ENCODE measurements around the gene SRGAP2C. TPM values are rescaled to one million over a fixed set of nuclear protein-coding genes. Genes with fewer than 3 reads are reported as not detected.
"Not testable (repeated sequence)": the region's sequence is repeated elsewhere in the genome, so short reads cannot be mapped to it uniquely, and the experiment has no call there.

Gene SRGAP2C
- total RNA-seq, 1 experiment from 2014 or later: 36.6 TPM

GRCh38 chr1:121199763-121200162, 15.0 kb downstream of the SRGAP2C start:
- H3K27ac Mint-ChIP-seq (ENCODE audit: low read depth, unreplicated experiment); BruUV-seq (replicated peaks); POLR2A ChIA-PET; DNase-seq (ENCODE audit: unreplicated experiment); H3K4me3 Mint-ChIP-seq (ENCODE audit: unreplicated experiment); intact Hi-C loops (cut with micrococcal nuclease); H3K27me3 Mint-ChIP-seq (ENCODE audit: insufficient read depth, unreplicated experiment); H3K4me1 Mint-ChIP-seq (ENCODE audit: insufficient read depth, unreplicated experiment); H3K9me3 Mint-ChIP-seq (ENCODE audit: unreplicated experiment); H3K36me3 Mint-ChIP-seq (ENCODE audit: insufficient read depth, unreplicated experiment); CTCF ChIA-PET: not testable (repeated sequence)

- intact Hi-C loops (cut with micrococcal nuclease); H3K27me3 Mint-ChIP-seq (ENCODE audit: insufficient read depth, unreplicated experiment); H3K27ac Mint-ChIP-seq (ENCODE audit: low read depth, unreplicated experiment); CTCF ChIA-PET; BruUV-seq (replicated peaks); H3K4me3 Mint-ChIP-seq (ENCODE audit: unreplicated experiment); DNase-seq (ENCODE audit: unreplicated experiment); H3K9me3 Mint-ChIP-seq (ENCODE audit: unreplicated experiment); POLR2A ChIA-PET; H3K36me3 Mint-ChIP-seq (ENCODE audit: insufficient read depth, unreplicated experiment); H3K4me1 Mint-ChIP-seq (ENCODE audit: insufficient read depth, unreplicated experiment): not testable (repeated sequence)
Observed at GRCh38 chr1:121200232-121200631, 15.5 kb downstream of the SRGAP2C start.

- not testable (repeated sequence) for H3K4me3 Mint-ChIP-seq (ENCODE audit: unreplicated experiment)
Observed at GRCh38 chr1:121200985-121201981, 16.5 kb downstream of the SRGAP2C start.

GRCh38 chr1:121202986-121203385, 18.2 kb downstream of the SRGAP2C start:
- H3K27me3 Mint-ChIP-seq (ENCODE audit: insufficient read depth, unreplicated experiment); H3K36me3 Mint-ChIP-seq (ENCODE audit: insufficient read depth, unreplicated experiment); BruUV-seq (replicated peaks); CTCF ChIA-PET; DNase-seq (ENCODE audit: unreplicated experiment); intact Hi-C loops (cut with micrococcal nuclease); POLR2A ChIA-PET; H3K27ac Mint-ChIP-seq (ENCODE audit: low read depth, unreplicated experiment); H3K9me3 Mint-ChIP-seq (ENCODE audit: unreplicated experiment); H3K4me3 Mint-ChIP-seq (ENCODE audit: unreplicated experiment); H3K4me1 Mint-ChIP-seq (ENCODE audit: insufficient read depth, unreplicated experiment): not testable (repeated sequence)

More at GRCh38 chr1:121200985-121201981, 16.5 kb downstream of the SRGAP2C start:
- H3K4me1 Mint-ChIP-seq (ENCODE audit: insufficient read depth, unreplicated experiment); H3K27ac Mint-ChIP-seq (ENCODE audit: low read depth, unreplicated experiment); H3K36me3 Mint-ChIP-seq (ENCODE audit: insufficient read depth, unreplicated experiment); POLR2A ChIA-PET; BruUV-seq (replicated peaks); intact Hi-C loops (cut with micrococcal nuclease); CTCF ChIA-PET; H3K27me3 Mint-ChIP-seq (ENCODE audit: insufficient read depth, unreplicated experiment); H3K9me3 Mint-ChIP-seq (ENCODE audit: unreplicated experiment); DNase-seq (ENCODE audit: unreplicated experiment): not testable (repeated sequence)

GRCh38 chr1:121205786-121206711, 21.3 kb downstream of the SRGAP2C start:
- H3K27me3 Mint-ChIP-seq (ENCODE audit: insufficient read depth, unreplicated experiment); H3K9me3 Mint-ChIP-seq (ENCODE audit: unreplicated experiment); POLR2A ChIA-PET; BruUV-seq (replicated peaks); CTCF ChIA-PET; H3K27ac Mint-ChIP-seq (ENCODE audit: low read depth, unreplicated experiment); intact Hi-C loops (cut with micrococcal nuclease); H3K36me3 Mint-ChIP-seq (ENCODE audit: insufficient read depth, unreplicated experiment); H3K4me1 Mint-ChIP-seq (ENCODE audit: insufficient read depth, unreplicated experiment); H3K4me3 Mint-ChIP-seq (ENCODE audit: unreplicated experiment); DNase-seq (ENCODE audit: unreplicated experiment): not testable (repeated sequence)

GRCh38 chr1:121207328-121207727, 22.6 kb downstream of the SRGAP2C start:
- POLR2A ChIA-PET; H3K27me3 Mint-ChIP-seq (ENCODE audit: insufficient read depth, unreplicated experiment); H3K9me3 Mint-ChIP-seq (ENCODE audit: unreplicated experiment); H3K36me3 Mint-ChIP-seq (ENCODE audit: insufficient read depth, unreplicated experiment); intact Hi-C loops (cut with micrococcal nuclease); BruUV-seq (replicated peaks); DNase-seq (ENCODE audit: unreplicated experiment); H3K4me1 Mint-ChIP-seq (ENCODE audit: insufficient read depth, unreplicated experiment); H3K4me3 Mint-ChIP-seq (ENCODE audit: unreplicated experiment); CTCF ChIA-PET; H3K27ac Mint-ChIP-seq (ENCODE audit: low read depth, unreplicated experiment): not testable (repeated sequence)

GRCh38 chr1:121208375-121208774, 23.6 kb downstream of the SRGAP2C start:
- BruUV-seq (replicated peaks); H3K27ac Mint-ChIP-seq (ENCODE audit: low read depth, unreplicated experiment); H3K4me3 Mint-ChIP-seq (ENCODE audit: unreplicated experiment); H3K4me1 Mint-ChIP-seq (ENCODE audit: insufficient read depth, unreplicated experiment); H3K9me3 Mint-ChIP-seq (ENCODE audit: unreplicated experiment); intact Hi-C loops (cut with micrococcal nuclease); H3K27me3 Mint-ChIP-seq (ENCODE audit: insufficient read depth, unreplicated experiment); CTCF ChIA-PET; POLR2A ChIA-PET; DNase-seq (ENCODE audit: unreplicated experiment); H3K36me3 Mint-ChIP-seq (ENCODE audit: insufficient read depth, unreplicated experiment): not testable (repeated sequence)

GRCh38 chr1:121210778-121211177, 26.0 kb downstream of the SRGAP2C start:
- CTCF ChIA-PET; H3K4me1 Mint-ChIP-seq (ENCODE audit: insufficient read depth, unreplicated experiment); DNase-seq (ENCODE audit: unreplicated experiment); H3K27ac Mint-ChIP-seq (ENCODE audit: low read depth, unreplicated experiment); POLR2A ChIA-PET; H3K36me3 Mint-ChIP-seq (ENCODE audit: insufficient read depth, unreplicated experiment); H3K9me3 Mint-ChIP-seq (ENCODE audit: unreplicated experiment); H3K4me3 Mint-ChIP-seq (ENCODE audit: unreplicated experiment); intact Hi-C loops (cut with micrococcal nuclease); H3K27me3 Mint-ChIP-seq (ENCODE audit: insufficient read depth, unreplicated experiment); BruUV-seq (replicated peaks): not testable (repeated sequence)

GRCh38 chr1:121213491-121213890, 28.7 kb downstream of the SRGAP2C start:
- H3K9me3 Mint-ChIP-seq (ENCODE audit: unreplicated experiment); BruUV-seq (replicated peaks); H3K36me3 Mint-ChIP-seq (ENCODE audit: insufficient read depth, unreplicated experiment); H3K27ac Mint-ChIP-seq (ENCODE audit: low read depth, unreplicated experiment); DNase-seq (ENCODE audit: unreplicated experiment); H3K4me1 Mint-ChIP-seq (ENCODE audit: insufficient read depth, unreplicated experiment); H3K27me3 Mint-ChIP-seq (ENCODE audit: insufficient read depth, unreplicated experiment); POLR2A ChIA-PET; intact Hi-C loops (cut with micrococcal nuclease); H3K4me3 Mint-ChIP-seq (ENCODE audit: unreplicated experiment); CTCF ChIA-PET: not testable (repeated sequence)
